DOHH2 (cell line): ENCODE measurements around the gene GABRR2.

Experiments
- H3F3A ChIP-seq: fragments of 200-600 bp; sonication (generic), shearing (Covaris generic); 2 replicates; pipeline ENCODE4 v1.6.0; 2016; ENCODE audit warnings: antibody characterized with exemption, mild to moderate bottlenecking; ENCODE audit not compliant: control insufficient read depth, insufficient read depth
- H3K27ac ChIP-seq: fragments of 200-600 bp; sonication (generic); 2 replicates; pipeline ENCODE4 v1.5.1; 2014; ENCODE audit warnings: low read depth, mild to moderate bottlenecking, low read length, moderate library complexity
- H3K27me3 ChIP-seq: fragments of 200-600 bp; sonication (generic); 2 replicates; pipeline ENCODE4 v1.6.1; 2014; ENCODE audit warnings: mild to moderate bottlenecking, low read length, mixed read lengths; ENCODE audit not compliant: control insufficient read depth
- H3K36me3 ChIP-seq: fragments of 200-600 bp; sonication (generic); 2 replicates; pipeline ENCODE4 v1.6.1; 2014; ENCODE audit warnings: mild to moderate bottlenecking, low read length, moderate library complexity, mixed read lengths; ENCODE audit not compliant: control insufficient read depth
- H3K4me1 ChIP-seq: fragments of 200-600 bp; sonication (generic); 2 replicates; pipeline ENCODE4 v1.6.1; 2014; ENCODE audit warnings: mild to moderate bottlenecking, low read length, mixed read lengths; ENCODE audit not compliant: control insufficient read depth
- H3K4me2 ChIP-seq: fragments of 200-600 bp; sonication (generic); 2 replicates; pipeline ENCODE4 v1.6.0; 2014; ENCODE audit warnings: mild to moderate bottlenecking, low read length, moderate library complexity
- H3K4me3 ChIP-seq: fragments of 200-600 bp; sonication (generic); 2 replicates; pipeline ENCODE4 v1.5.1; 2014; ENCODE audit warnings: mild to moderate bottlenecking, low read length, mixed read lengths
- H3K79me2 ChIP-seq: fragments of 200-600 bp; sonication (generic); 2 replicates; pipeline ENCODE4 v1.6.1; 2014; ENCODE audit warnings: mild to moderate bottlenecking, low read length, mixed read lengths; ENCODE audit not compliant: control insufficient read depth
- H3K9me2 ChIP-seq: fragments of 200-600 bp; sonication (generic); replicated peaks from 2 replicates; pipeline ENCODE4 v1.6.1; 2014; ENCODE audit warnings: mild to moderate bottlenecking, low read length, mixed read lengths; ENCODE audit not compliant: control insufficient read depth
- H3K9me3 ChIP-seq: fragments of 200-600 bp; sonication (generic); 2 replicates; pipeline ENCODE4 v1.6.1; 2014; ENCODE audit warnings: antibody characterized with exemption, low read length, mixed read lengths; ENCODE audit not compliant: control insufficient read depth, insufficient read depth
- H4K20me1 ChIP-seq: fragments of 200-600 bp; sonication (generic); 2 replicates; pipeline ENCODE4 v1.6.0; 2014; ENCODE audit warnings: low read depth, mild to moderate bottlenecking, antibody characterized with exemption, low read length, moderate library complexity; ENCODE audit not compliant: control insufficient read depth, insufficient read depth
- EZH2phosphoT487 ChIP-seq: fragments of 200-600 bp; sonication (generic); IDR thresholded peaks from 2 replicates; pipeline ENCODE4 v1.6.1; 2017; ENCODE audit warnings: borderline replicate concordance, mild to moderate bottlenecking, antibody characterized with exemption, low read length, moderate library complexity, mixed read lengths
- TF ChIP-seq, protein P1 (sequence below): fragments of 200-600 bp; sonication (generic); IDR thresholded peaks from one replicate; pipeline ENCODE4 v1.5.1; 2014; ENCODE audit warnings: antibody characterized with exemption, mild to moderate bottlenecking, low read depth, low read length; ENCODE audit not compliant: poor library complexity, severe bottlenecking

GABRR2 gene

DNA sequence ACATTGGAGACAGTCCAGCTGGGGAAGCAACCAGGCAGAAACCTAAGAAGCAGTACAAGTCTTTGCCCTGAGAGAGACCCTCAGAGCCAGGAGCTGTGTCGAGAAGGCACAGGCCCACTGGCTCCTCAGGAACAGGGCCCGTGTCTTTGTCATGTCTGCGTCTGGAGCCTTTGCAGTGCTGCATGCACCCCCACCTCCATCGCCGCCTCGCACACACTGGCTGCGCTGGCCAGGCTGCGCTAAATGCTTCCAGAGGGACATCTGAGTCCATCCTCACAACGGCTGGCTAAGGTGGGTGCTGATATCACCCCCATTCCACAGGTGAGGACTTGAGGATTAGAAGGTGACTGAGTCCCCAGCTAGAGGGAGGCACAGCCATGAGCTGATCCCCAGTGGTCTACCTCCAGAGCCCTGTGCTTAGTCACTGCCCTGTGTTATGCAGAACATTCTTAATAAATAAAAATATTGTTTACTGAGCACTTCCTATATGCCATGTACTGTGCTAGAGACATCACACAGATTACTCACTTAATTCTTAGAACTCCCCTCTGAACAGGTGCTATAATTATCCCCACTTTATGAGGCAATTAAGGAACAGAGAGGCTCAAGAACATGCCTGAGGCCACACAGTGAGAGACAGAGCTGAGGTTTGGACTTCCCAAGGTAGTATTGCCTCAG is 27.6 kb downstream of the GABRR2 start:
- no peak overlapping the region for H3K4me3 ChIP-seq
- H3K9me3 ChIP-seq, result no peaks in the 10 kb centered on the region
- TF ChIP-seq EZH2phosphoT487, result no peak
- TF ChIP-seq, protein P1, sequence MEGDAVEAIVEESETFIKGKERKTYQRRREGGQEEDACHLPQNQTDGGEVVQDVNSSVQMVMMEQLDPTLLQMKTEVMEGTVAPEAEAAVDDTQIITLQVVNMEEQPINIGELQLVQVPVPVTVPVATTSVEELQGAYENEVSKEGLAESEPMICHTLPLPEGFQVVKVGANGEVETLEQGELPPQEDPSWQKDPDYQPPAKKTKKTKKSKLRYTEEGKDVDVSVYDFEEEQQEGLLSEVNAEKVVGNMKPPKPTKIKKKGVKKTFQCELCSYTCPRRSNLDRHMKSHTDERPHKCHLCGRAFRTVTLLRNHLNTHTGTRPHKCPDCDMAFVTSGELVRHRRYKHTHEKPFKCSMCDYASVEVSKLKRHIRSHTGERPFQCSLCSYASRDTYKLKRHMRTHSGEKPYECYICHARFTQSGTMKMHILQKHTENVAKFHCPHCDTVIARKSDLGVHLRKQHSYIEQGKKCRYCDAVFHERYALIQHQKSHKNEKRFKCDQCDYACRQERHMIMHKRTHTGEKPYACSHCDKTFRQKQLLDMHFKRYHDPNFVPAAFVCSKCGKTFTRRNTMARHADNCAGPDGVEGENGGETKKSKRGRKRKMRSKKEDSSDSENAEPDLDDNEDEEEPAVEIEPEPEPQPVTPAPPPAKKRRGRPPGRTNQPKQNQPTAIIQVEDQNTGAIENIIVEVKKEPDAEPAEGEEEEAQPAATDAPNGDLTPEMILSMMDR, result no peak
- H3K9me2 ChIP-seq, result no peaks in the 10 kb centered on the region; the same call in 1 of the 2 replicates
- no peaks in the 10 kb centered on the region for H3K79me2 ChIP-seq
- H3K36me3 ChIP-seq, result no peaks in the 10 kb centered on the region
- H4K20me1 ChIP-seq, result no peaks in the 10 kb centered on the region
- H3K27ac ChIP-seq, result no peak overlapping the region
- no peaks in the 10 kb centered on the region for H3F3A ChIP-seq
- no peaks in the 10 kb centered on the region for H3K27me3 ChIP-seq
- peaks cover 5% of the 10 kb centered on the region; the same call in 1 of the 2 replicates for H3K4me1 ChIP-seq
- no peak overlapping the region for H3K4me2 ChIP-seq

DNA sequence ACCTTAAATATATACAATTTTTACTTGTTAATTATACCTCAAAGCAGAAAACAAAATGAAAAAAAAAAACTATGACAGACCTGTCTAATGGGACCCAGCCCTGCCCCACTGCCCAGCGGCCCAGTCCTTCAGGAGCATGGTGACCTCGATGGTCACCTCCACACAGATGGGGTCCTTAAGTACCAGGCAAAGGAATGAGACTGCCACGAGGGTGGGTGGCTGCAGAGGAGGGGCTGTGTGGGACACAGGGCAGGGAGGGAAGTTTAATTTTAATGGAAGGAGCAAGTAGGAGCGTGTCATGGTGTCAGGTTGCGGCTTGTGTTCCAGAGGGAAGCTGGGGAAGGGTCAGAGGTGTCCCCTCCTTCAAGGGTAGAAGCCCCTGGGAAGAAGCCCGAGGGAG is 28.6 kb downstream of the GABRR2 start:
- no peak for TF ChIP-seq EZH2phosphoT487
- TF ChIP-seq, protein P1, result no peak
- H3K79me2 ChIP-seq, result no peaks in the 10 kb centered on the region
- H3K4me1 ChIP-seq, result peaks cover 14% of the 10 kb centered on the region
- H3K36me3 ChIP-seq, result no peaks in the 10 kb centered on the region
- H3K4me2 ChIP-seq, result no peak overlapping the region
- no peaks in the 10 kb centered on the region for H3K9me3 ChIP-seq
- H3K4me3 ChIP-seq, result no peak overlapping the region
- H4K20me1 ChIP-seq, result no peaks in the 10 kb centered on the region
- no peaks in the 10 kb centered on the region; the same call in 1 of the 2 replicates for H3K9me2 ChIP-seq
- H3K27me3 ChIP-seq, result no peaks in the 10 kb centered on the region
- no peaks in the 10 kb centered on the region for H3F3A ChIP-seq
- H3K27ac ChIP-seq, result no peak overlapping the region

DNA sequence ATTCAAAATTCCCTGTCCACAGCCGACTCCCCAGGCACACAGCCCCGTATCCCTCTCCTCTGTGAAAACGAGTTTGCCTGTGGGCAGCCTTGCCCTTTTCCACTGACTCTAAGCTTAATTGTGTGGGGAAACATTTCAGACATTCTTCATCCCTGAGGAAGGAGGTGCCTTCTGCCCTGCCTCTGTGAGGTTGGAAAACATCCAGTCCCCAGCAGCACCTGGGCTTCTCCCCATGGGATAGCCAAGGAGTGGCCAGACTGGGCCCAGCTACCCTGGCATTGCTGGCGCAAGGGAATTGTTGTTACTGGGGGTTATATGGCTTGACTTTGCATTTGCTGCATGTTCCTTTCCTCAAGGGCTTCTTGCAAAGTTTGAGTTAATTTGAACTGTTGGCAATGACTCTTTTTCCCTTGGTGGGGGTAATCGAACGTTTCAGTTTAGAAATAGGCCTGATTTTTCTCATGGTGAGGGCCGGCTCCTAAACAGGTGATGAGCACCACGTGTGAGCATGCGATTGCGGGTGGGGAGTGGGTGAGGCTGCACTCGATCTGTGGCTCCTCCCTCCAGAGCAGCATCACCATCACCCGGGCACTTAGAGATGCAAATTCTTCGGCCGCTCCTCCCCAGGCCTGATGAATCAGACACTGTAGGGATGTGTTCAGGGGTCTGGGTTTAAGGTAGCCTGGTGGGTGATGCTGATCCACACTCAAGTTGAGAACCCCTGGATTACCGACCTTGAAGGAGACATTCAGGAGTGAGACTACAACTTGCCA is 29.9 kb downstream of the GABRR2 start:
- H3K27me3 ChIP-seq, result no peaks in the 10 kb centered on the region
- no peak overlapping the region for H3K4me2 ChIP-seq
- no peaks in the 10 kb centered on the region for H3K9me3 ChIP-seq
- H3K4me1 ChIP-seq, result peaks cover 16% of the 10 kb centered on the region
- H3F3A ChIP-seq, result no peaks in the 10 kb centered on the region
- H4K20me1 ChIP-seq, result no peaks in the 10 kb centered on the region
- no peak overlapping the region for H3K27ac ChIP-seq
- TF ChIP-seq EZH2phosphoT487, result no peak
- TF ChIP-seq, protein P1, result no peak
- no peak overlapping the region for H3K4me3 ChIP-seq
- no peaks in the 10 kb centered on the region for H3K36me3 ChIP-seq
- H3K9me2 ChIP-seq, result no peaks in the 10 kb centered on the region; the same call in 1 of the 2 replicates
- H3K79me2 ChIP-seq, result no peaks in the 10 kb centered on the region
